Right lobe of liver (tissue), 4 donors: ENCODE measurements around the gene HRH2.

Experiments used
- POLR2A ChIP-seq: fragments of 450-650 bp; IDR thresholded peaks from one replicate; pipeline ENCODE4 v1.6.1; 2017; ENCODE audit warnings: antibody characterized with exemption, mild to moderate bottlenecking
- TF ChIP-seq, protein P1 (sequence below), 4 donors: fragments of 200-600 bp in 3 of 4; fragments of 450-650 bp in 1 of 4; IDR thresholded peaks; one replicate each; pipeline versions ENCODE4 v1.5.1 to v1.8.0; 2016 to 2022; ENCODE audit warnings: antibody characterized with exemption in 4 of 4, mild to moderate bottlenecking in 2 of 4
- donor health status: DM: no; HTN: no; CAD: no.
- donor health status: DM: no; HTN: no; CAD: no.
- donor health status: DM: no; HTN: yes; CAD: no.

- TF ChIP-seq, protein P1, sequence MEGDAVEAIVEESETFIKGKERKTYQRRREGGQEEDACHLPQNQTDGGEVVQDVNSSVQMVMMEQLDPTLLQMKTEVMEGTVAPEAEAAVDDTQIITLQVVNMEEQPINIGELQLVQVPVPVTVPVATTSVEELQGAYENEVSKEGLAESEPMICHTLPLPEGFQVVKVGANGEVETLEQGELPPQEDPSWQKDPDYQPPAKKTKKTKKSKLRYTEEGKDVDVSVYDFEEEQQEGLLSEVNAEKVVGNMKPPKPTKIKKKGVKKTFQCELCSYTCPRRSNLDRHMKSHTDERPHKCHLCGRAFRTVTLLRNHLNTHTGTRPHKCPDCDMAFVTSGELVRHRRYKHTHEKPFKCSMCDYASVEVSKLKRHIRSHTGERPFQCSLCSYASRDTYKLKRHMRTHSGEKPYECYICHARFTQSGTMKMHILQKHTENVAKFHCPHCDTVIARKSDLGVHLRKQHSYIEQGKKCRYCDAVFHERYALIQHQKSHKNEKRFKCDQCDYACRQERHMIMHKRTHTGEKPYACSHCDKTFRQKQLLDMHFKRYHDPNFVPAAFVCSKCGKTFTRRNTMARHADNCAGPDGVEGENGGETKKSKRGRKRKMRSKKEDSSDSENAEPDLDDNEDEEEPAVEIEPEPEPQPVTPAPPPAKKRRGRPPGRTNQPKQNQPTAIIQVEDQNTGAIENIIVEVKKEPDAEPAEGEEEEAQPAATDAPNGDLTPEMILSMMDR (IDR thresholded peaks at IDR 0.05): no peak
- no peak for TF ChIP-seq POLR2A
Measured at GRCh38 chr5:175712681-175713085, 54.8 kb downstream of the HRH2 start.
